ENCODE results near the gene BTNL2.

DNA sequence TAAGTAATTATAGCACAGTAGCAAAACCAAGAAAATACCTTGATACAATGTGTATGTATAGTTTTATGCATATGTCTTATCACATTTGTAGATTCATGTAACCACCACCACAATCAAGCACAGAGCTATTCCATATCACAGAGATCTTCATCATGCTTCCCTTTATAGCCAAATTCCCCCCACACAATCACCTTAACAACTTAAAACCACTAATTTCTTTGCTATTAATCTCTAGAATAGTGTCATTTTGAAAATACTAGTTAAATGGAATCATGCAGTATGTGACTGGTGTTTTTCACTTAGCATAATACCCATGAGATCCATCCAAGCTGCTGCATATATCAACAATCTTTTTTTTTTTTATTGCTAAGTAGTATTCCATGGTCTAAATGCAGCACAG lies 41.0 kb upstream of the BTNL2 start:
- no peak for TF ChIP-seq GATA2 (IDR thresholded peaks at IDR 0.05; ENCODE audit: low read depth, low read length)
- TF ChIP-seq GATA3 (IDR thresholded peaks at IDR 0.05; ENCODE audit: low read depth, low read length) = no peak
